ENCODE data around the gene FBN1. TPM values are rescaled to one million over a fixed set of nuclear protein-coding genes. Genes with fewer than 3 reads are reported as not detected.
A peak's percentile ranks its signal among the peaks of the same experiment; 100 is the strongest.

Gene FBN1
- total RNA-seq, 1 donor from 2014 or later: 1,183 TPM

DNA sequence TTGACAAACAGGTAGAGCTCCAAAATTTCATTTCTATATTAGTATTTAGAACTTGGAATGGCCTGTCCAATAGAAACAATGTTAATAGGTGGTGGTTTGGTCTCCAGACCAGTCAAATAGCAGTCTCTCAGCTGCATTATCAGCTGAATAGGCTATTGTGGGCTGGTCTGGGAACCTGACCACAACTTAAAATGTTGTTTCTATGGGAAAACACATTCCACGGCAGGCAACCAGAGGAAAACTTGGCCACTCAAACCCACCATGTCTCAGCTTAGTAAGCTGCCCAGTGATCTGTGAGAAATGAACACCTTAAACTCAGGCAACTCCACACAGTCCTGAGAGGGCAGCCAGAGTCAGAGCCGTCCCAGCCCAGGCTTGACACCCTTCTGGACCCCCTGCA lies 20.4 kb downstream of the FBN1 start:
- DNase-seq (ENCODE audit: low spot score): peak; percentile 56
- Mint-ChIP-seq H3K27ac (ENCODE audit: unreplicated experiment) (peak overlapping the region; percentile 81), H3K27me3 (ENCODE audit: low read depth) (no peaks in the 10 kb centered on the region), H3K4me3 (ENCODE audit: unreplicated experiment) (no peak overlapping the region), H3K36me3 (ENCODE audit: low read depth) (peaks cover 7% of the 10 kb centered on the region), H3K4me1 (ENCODE audit: low read depth) (peaks cover 88% of the 10 kb centered on the region), H3K9me3 (ENCODE audit: low read depth) (no peaks in the 10 kb centered on the region)
- TF ChIP-seq, protein P1, sequence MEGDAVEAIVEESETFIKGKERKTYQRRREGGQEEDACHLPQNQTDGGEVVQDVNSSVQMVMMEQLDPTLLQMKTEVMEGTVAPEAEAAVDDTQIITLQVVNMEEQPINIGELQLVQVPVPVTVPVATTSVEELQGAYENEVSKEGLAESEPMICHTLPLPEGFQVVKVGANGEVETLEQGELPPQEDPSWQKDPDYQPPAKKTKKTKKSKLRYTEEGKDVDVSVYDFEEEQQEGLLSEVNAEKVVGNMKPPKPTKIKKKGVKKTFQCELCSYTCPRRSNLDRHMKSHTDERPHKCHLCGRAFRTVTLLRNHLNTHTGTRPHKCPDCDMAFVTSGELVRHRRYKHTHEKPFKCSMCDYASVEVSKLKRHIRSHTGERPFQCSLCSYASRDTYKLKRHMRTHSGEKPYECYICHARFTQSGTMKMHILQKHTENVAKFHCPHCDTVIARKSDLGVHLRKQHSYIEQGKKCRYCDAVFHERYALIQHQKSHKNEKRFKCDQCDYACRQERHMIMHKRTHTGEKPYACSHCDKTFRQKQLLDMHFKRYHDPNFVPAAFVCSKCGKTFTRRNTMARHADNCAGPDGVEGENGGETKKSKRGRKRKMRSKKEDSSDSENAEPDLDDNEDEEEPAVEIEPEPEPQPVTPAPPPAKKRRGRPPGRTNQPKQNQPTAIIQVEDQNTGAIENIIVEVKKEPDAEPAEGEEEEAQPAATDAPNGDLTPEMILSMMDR (IDR thresholded peaks at IDR 0.05): no peak

DNA sequence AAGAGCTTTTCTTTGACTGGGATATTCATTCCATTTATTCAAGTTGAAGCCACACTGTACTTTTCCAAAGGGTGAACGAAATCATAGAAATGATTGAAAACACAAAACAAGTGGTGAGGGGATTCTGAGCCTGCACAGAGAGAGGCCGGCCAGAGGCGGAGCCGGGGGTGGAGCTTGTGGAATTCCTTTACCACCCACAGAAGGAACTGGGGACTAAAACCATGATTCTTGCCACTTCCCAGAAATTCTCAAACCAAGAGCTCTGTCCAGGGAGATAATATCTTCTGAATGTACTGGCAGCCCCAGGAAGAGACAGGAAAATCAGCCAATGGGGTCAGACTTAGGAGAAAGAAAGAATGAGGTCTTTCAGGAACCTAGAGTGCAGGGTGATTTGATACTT lies 20.8 kb downstream of the FBN1 start:
- peaks cover 88% of the 10 kb centered on the region for H3K4me1 Mint-ChIP-seq (ENCODE audit: low read depth)
- no peaks in the 10 kb centered on the region for H3K9me3 Mint-ChIP-seq (ENCODE audit: low read depth)
- DNase-seq (ENCODE audit: low spot score): no peak
- peaks cover 10% of the 10 kb centered on the region for H3K36me3 Mint-ChIP-seq (ENCODE audit: low read depth)
- H3K27ac Mint-ChIP-seq (ENCODE audit: unreplicated experiment): peak overlapping the region; percentile 65
- no peaks in the 10 kb centered on the region for H3K27me3 Mint-ChIP-seq (ENCODE audit: low read depth)
- H3K4me3 Mint-ChIP-seq (ENCODE audit: unreplicated experiment): no peak overlapping the region
- TF ChIP-seq, protein P1 (IDR thresholded peaks at IDR 0.05): no peak

DNA sequence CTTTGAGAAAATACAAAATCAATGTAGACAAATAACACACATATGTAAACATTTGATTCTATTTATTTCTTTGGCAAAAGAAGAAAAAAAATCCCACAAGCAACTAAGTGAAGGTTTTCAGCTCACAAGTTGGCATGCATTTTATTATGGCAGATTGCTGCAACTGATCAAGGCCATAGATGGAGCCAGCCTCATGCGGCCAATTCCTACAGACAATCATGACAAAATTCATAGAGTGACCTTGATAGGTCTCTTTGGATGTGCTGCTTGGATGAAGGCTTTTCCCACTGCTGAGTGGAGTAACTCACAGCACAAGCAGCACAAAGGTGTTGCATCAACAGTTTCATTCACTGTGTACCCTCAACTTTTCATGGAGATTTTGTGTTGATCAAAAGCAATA lies 22.1 kb downstream of the FBN1 start:
- peak overlapping the region; percentile 68 for H3K27ac Mint-ChIP-seq (ENCODE audit: unreplicated experiment)
- peaks cover 85% of the 10 kb centered on the region for H3K4me1 Mint-ChIP-seq (ENCODE audit: low read depth)
- no peaks in the 10 kb centered on the region for H3K27me3 Mint-ChIP-seq (ENCODE audit: low read depth)
- DNase-seq (ENCODE audit: low spot score): no peak
- H3K36me3 Mint-ChIP-seq (ENCODE audit: low read depth): peaks cover 14% of the 10 kb centered on the region
- H3K4me3 Mint-ChIP-seq (ENCODE audit: unreplicated experiment): no peak overlapping the region
- TF ChIP-seq, protein P1 (IDR thresholded peaks at IDR 0.05): no peak
- H3K9me3 Mint-ChIP-seq (ENCODE audit: low read depth): no peaks in the 10 kb centered on the region

DNA sequence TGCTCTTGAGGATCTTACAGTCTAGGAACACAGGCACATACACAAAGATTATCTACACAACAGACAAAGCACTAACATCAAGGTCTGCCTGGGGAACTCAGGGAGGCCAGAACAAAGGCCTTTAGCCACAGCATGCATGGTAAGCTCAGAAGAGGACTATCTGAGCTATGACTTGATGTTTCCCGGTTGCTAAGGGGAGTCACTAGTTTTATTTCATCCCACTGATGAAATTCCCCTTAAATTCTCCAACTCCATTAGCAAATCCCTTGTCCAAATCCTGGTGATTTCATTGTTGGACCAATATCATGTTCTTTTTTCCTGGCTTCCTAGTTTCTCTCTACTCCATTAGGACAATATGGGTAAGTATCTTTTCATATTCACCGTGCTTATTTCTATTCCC lies 23.3 kb downstream of the FBN1 start:
- peaks cover 85% of the 10 kb centered on the region for H3K4me1 Mint-ChIP-seq (ENCODE audit: low read depth)
- no peaks in the 10 kb centered on the region for H3K27me3 Mint-ChIP-seq (ENCODE audit: low read depth)
- no peak overlapping the region for H3K4me3 Mint-ChIP-seq (ENCODE audit: unreplicated experiment)
- no peaks in the 10 kb centered on the region for H3K9me3 Mint-ChIP-seq (ENCODE audit: low read depth)
- H3K36me3 Mint-ChIP-seq (ENCODE audit: low read depth): peaks cover 18% of the 10 kb centered on the region
- TF ChIP-seq, protein P1 (IDR thresholded peaks at IDR 0.05): no peak
- peak overlapping the region; percentile 90 for H3K27ac Mint-ChIP-seq (ENCODE audit: unreplicated experiment)
- no peak for DNase-seq (ENCODE audit: low spot score)

DNA sequence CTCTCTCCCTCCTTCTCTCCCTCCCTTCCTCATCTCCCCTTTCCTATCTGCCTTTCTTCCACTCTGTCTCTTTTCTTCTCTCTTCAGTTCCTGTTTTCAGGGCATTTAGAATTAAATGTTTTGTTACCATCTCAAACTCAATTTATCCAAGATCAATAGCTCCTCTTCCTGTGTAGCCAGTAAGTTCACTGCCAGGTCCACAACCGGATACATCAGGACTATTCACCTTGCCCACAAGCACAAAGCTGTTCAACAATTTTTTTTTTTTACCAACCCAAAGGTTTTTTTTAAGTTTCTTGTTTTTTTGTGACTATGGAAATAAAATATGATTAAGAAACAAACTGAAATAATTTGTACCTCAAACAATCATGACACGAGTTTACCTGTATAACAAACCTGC lies 26.1 kb downstream of the FBN1 start:
- H3K36me3 Mint-ChIP-seq (ENCODE audit: low read depth): peaks cover 13% of the 10 kb centered on the region
- no peak for DNase-seq (ENCODE audit: low spot score)
- no peaks in the 10 kb centered on the region for H3K9me3 Mint-ChIP-seq (ENCODE audit: low read depth)
- no peaks in the 10 kb centered on the region for H3K27me3 Mint-ChIP-seq (ENCODE audit: low read depth)
- H3K4me1 Mint-ChIP-seq (ENCODE audit: low read depth): peaks cover 87% of the 10 kb centered on the region
- H3K4me3 Mint-ChIP-seq (ENCODE audit: unreplicated experiment): no peak overlapping the region
- H3K27ac Mint-ChIP-seq (ENCODE audit: unreplicated experiment): peak overlapping the region; percentile 76
- TF ChIP-seq, protein P1 (IDR thresholded peaks at IDR 0.05): no peak

All from chondrocyte (in vitro differentiated cells).